HCEC 1CT (cell line): ENCODE data around the gene ATP2C2.
"Not testable (repeated sequence)": the region's sequence is repeated elsewhere in the genome, so short reads cannot be mapped to it uniquely, and the experiment has no call there.

Experiments
- DNase-seq: peaks from one replicate; pipeline ENCODE4 v3.0.0-alpha.2; 2017

Gene ATP2C2, protein sequence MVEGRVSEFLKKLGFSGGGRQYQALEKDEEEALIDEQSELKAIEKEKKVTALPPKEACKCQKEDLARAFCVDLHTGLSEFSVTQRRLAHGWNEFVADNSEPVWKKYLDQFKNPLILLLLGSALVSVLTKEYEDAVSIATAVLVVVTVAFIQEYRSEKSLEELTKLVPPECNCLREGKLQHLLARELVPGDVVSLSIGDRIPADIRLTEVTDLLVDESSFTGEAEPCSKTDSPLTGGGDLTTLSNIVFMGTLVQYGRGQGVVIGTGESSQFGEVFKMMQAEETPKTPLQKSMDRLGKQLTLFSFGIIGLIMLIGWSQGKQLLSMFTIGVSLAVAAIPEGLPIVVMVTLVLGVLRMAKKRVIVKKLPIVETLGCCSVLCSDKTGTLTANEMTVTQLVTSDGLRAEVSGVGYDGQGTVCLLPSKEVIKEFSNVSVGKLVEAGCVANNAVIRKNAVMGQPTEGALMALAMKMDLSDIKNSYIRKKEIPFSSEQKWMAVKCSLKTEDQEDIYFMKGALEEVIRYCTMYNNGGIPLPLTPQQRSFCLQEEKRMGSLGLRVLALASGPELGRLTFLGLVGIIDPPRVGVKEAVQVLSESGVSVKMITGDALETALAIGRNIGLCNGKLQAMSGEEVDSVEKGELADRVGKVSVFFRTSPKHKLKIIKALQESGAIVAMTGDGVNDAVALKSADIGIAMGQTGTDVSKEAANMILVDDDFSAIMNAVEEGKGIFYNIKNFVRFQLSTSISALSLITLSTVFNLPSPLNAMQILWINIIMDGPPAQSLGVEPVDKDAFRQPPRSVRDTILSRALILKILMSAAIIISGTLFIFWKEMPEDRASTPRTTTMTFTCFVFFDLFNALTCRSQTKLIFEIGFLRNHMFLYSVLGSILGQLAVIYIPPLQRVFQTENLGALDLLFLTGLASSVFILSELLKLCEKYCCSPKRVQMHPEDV

DNA sequence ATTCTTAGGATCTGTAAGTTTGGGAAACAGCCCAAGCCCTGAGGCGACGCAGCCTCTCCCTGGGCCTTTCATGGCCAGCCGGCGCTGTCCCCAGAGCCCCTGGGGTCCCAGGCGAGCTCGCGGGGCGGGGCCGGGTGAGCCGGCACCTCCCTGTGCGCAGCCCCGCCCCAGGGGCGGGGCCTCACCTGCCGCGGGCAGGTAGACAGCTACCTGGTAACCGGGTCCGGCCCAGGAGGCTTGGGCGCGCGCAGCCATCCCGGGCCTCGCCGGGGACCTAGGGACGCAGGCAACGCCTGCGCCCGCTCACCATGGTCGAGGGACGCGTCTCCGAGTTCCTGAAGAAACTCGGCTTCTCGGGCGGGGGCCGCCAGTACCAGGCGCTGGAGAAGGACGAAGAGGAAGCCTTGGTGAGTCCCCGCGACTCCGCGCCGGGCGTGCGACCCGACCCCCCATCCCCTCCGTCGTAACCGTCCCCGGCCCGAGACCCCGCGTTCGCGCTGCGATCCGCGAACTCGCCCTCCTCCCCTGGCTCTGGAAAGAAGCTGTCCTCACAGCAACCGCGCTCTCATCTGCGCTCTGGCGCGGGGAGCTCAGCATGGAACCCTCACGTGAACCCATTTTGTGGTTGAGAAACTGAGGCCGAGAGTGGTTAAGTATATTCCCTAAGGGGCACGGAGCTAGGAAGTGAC lies at the start of gene ATP2C2:
ATP2C2 (plus strand) TSS at position 231 of the 689 bp plus-strand sequence; CDS start at position 309, 78 bp downstream.
- DNase-seq, result no peak

DNA sequence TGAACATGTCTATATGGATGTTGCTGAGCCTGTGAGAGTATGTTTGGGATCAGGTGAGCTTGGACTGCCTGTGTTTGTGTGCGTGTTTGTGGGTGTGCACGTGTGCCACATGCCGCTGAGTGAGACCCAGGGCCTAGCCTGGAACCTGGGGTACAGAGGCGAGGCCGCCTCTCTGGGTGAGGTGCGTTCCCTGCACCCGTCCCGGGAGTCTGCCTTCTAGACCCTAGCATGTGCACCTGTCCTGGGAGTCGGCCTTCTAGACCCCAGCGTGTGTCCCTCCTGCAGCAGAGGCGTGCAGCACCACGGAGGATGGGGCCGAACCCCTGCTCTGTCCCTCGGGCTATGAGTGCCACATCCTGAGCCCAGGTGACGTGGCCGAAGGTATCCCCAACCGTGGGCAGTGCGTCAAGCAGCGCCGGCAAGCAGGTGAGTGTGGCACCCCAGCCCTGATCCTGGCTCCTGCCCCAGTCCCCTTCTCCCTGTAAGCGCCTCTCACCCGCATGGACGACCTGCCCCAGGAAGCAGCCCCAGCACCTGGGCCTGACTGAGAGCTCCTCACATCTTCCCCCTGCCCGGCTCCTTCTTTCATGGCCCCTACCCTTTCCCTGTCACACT lies 49.1 kb upstream of the ATP2C2 start:
- DNase-seq, result no peak

- no peak for DNase-seq
Observed at GRCh38 chr16:84320511-84320910, 47.8 kb upstream of the ATP2C2 start.

DNA sequence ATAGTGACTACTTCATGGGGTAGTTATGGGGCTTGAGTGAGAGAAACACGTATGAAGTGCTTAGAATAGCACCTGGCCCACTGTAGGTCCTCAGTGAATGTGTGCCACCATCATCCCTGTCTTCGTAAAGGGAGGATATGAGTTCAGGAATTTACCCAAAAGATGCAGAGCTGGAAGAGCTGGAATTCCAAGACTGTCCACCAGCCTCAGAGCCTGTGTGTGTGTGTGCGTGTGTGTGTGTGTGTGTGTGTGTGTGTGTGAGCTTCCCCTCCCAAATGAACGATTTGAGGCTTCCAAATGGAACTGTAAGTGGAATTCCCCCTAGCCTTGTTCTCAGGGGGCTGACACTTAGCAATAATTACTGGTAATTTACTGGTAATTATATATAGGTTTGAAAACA lies 46.4 kb upstream of the ATP2C2 start:
- DNase-seq, result no peak

DNA sequence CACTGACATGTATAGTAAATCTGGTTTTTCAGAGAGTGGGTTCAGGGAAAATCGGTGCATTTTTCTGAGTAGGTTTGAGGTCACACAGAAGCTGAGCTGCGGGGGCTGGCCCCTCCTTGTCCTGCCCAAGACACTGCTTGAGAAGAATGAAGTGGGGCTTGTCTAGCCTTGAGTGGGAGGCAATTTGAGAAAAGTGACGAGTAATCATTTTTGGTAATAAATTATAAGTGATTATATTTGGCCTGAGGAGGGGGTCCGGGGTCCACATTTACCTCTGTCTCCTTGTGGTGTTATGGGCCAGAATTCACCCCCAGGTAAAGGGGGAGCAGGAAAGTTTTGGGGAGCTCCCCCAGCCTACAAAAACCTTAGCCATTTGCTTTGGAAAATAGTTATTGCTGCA lies 45.6 kb upstream of the ATP2C2 start:
- no peak for DNase-seq

GRCh38 chr16:84323606-84324005 lies 44.7 kb upstream of the ATP2C2 start:
- no peak for DNase-seq

DNA sequence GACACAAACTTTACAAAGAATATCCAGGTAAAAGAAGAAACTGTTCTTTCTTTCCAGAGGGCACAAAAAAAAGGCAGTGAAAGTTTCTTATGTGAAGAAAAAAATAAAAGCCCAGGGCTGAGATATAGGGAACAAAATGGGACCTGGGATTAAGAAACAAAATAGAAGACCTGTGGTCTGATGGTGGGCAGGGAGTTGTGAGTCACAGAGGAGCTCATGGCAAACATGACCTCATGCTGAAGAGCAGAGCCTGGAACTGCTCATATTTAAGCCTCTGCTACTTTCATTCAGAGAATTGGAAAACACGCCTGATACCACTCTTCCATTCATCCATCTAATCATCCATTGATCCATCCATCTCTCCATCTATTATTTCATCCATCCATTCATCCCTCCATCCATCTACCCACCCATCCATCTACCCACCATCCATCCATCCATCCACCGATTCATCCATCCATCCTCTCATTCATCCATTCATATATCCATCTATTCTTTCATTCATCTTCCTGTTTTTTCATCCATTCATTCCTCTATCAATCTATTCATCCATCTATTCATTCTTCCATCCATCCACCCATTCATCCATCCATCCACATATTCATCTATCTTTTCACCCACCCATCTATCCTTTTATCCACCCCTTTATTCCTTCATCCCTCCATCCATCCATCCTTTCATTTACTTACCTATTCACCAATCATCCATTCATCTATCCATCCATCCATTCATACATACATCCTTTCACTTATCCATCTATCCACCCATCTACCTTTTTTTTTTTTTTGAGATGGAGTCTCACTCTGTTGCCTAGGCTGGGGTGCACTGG lies 43.7 kb upstream of the ATP2C2 start:
- DNase-seq, result no peak

DNA sequence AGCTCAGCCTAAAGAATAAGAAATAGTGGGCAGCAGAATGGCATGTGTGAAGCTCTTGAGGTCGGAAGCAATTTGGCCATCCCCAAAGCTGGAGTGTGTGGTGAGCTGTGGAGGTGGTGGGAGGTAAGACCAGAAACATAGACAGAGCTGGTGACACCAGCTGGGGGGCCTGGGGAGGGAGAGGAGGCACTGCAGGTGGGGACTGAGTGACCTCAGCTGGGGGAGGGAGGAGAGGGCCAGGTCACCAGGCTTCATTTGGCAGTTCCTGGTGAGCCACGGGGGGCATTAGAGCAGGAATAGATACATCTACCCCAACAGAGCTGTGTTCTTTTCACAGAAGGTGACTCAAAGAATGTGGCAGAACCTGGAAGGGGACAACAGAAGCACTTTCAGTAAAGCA lies 41.8 kb upstream of the ATP2C2 start:
- DNase-seq, result no peak

DNA sequence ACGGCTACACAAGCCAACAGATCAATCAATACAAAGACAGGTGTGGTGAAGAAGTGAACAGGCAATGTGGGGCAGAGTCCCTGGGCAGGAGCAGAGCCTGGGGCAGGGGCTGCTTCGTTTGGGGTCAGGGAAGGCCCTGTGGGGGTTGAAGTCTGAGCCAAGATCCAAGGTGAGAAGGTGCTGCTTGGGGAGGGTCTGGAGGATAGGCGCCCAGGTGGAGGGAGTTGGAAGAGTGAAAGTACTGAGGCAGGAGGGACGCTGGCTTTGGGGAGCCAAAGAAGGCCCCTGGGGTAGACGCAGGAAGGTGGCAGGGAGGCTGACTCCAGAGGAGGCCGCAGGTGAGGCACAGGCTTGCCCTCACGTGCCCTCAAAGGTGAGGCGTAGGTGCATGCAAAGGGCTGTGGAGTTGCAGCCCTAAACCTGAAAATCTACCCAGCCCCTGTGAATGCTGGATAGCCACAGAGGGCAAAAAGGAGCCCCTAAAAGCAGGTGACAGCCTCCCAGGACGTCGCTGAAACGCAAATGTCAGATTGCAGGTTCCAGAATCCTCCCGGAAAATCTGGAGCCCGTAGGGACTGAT lies 40.3 kb upstream of the ATP2C2 start:
- no peak for DNase-seq

DNA sequence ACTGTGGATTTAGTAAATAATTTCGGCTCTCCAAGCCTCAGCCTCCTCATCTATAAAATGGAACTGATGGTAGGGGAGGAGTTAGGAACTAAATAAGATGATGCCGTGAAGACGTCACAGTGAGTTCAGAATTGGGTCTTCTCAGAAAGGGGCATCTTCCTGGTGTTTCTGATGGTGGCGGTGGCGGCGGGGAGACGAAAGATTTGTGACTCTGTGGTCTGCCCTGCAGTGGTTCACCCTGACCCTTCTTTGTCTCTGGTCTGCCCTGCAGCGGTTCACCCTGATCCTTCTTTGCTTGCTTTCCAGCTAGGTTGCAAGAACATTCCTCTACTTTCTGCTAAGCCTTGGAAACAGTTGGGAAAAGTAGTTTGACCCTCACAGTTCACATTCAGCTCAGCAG lies 39.3 kb upstream of the ATP2C2 start:
- DNase-seq, result no peak

- no peak for DNase-seq
Observed at GRCh38 chr16:84329843-84330684, 38.3 kb upstream of the ATP2C2 start.

DNA sequence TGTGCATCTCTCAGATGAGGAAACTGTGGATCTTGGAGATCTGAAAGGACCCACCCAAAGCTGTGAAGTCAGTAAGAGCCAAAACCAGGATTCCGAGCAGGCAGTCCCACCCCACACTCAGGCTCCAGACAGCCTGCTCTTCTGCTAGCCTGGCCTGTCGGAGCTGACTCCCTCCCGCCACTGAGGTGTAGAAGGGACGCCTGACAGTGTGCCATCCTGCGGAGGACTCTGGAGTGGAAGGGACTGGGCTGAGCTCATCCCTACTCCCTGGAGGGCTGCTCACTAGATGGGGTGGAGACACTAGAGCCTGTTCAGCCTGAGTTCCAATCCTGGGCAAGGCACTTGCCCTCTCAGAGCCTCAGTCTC lies 37.7 kb upstream of the ATP2C2 start:
- DNase-seq, result no peak

GRCh38 chr16:84331998-84332780 lies 36.1 kb upstream of the ATP2C2 start:
- no peak for DNase-seq

DNA sequence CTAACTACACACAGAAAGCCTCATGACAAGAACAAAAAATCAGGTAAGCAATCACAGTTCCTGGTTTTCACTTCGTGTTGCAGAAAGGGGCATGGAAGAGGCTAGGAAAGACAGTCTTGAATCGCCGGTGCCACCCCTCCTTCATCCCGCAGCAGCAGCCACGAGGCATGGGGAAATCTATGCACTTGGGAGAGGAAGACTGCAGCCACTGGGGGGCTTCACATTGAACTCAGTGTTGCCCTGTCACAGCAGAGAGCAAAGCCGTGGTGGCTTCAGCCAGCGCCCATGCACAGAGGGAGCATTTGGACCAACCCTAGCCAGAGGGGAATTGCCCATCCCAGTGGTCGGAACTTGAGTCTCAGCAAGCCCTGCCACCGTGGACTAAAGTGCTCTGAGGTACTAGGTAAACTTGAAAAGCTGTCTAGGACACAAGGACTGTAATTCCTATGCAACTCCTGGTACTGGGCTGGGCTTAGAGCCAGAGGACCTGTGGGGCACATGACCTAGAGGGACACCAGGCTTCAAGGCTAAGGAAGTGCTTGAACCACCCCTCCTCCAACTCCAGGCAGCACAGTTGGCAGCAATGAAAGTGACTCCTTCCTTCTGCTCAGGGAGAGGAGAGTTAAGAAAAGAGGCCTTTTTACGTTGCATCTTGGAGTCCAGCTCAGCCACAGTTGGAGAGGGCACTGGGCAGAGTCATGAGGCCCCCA lies 35.2 kb upstream of the ATP2C2 start:
- no peak for DNase-seq

DNA sequence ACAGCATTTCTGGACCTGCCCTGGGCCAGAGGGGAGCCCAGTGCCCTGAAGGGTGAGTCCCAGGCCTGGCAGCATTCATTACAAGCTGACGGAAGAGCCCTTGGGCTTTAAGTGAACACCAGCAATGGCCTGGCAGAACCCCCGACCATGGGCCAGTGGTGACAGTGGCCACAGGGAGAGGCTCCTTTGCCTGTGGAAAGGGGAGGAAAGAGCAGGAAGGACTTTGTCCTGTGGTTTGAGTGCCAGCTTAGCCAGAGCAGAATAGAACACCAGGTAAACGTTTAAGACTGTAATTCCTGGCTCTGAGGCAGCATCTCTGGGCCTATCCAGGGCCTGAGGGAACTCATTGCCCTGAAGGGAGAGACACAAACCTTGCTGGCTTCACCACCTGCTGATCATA lies 34.3 kb upstream of the ATP2C2 start:
- DNase-seq, result no peak

DNA sequence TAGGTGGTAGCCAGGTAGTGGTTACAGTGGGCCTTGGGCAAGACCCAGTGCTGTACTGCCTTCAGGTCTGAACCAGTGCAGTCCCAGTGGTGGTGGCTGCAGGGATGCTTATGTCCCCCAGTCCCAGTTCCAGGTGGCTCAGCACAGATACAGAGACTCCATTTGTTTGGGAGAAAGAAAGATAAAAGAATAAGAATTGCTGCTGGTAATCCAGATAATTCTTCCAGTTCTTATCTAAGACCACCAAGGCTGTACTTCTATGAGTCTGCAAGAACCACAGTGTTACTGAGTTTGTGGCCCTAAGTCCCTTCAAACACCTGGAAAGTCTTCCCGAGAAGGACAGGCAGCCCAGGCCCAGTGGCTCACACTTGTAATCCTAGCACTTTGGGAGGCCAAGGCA lies 33.9 kb upstream of the ATP2C2 start:
- DNase-seq, result no peak

GRCh38 chr16:84337236-84337635 lies 31.1 kb upstream of the ATP2C2 start:
- DNase-seq, result not testable (repeated sequence)

DNA sequence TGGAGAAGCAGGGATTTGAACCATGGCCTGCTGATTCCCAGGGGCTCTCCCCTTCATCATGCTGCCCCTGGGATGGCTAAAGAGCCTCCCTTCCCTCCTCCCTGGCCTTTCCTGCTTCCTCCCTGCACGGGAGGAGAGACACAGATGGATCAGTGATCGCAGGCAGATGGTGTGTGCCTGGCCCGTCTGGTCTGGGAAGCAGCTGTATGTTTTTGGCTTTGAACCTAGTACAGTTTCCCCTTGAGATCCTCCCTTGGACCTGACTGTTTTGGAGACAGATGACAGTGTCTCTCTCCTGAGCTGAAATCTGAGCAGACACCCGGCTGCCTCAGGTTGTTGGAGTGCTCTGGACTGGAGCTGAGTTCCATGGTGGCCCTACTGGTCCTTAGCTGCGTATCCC lies 29.0 kb upstream of the ATP2C2 start:
- DNase-seq, result no peak

GRCh38 chr16:84339766-84340165 lies 28.6 kb upstream of the ATP2C2 start:
- DNase-seq, result no peak
